Smooth muscle cell (in vitro differentiated cells): Measurements from ENCODE around the gene KCNQ1. TPM values are rescaled to one million over a fixed set of nuclear protein-coding genes. Genes with fewer than 3 reads are reported as not detected.

Experiments used
- DNase-seq: peaks from one replicate; lab custom pipeline; 2025; ENCODE audit not compliant: unreplicated experiment; lab: John Stamatoyannopoulos, UW
- H2AFZ ChIP-seq: fragments of 200-600 bp; sonication (generic); 2 replicates; pipeline ENCODE4 v1.6.0; 2016; ENCODE audit warnings: antibody characterized with exemption, low read depth, mild to moderate bottlenecking
- H3F3A ChIP-seq: fragments of 200-600 bp; sonication (generic); 2 replicates; pipeline ENCODE4 v1.6.0; 2017; ENCODE audit warnings: antibody characterized with exemption, low read depth
- H3K27ac ChIP-seq: fragments of 200-600 bp; sonication (generic); 2 replicates; pipeline ENCODE4 v1.5.1; 2016; ENCODE audit warnings: low read depth, mild to moderate bottlenecking
- H3K27me3 ChIP-seq: fragments of 200-600 bp; sonication (generic); 2 replicates; pipeline ENCODE4 v1.6.1; 2016; ENCODE audit warnings: low read depth, mild to moderate bottlenecking
- H3K36me3 ChIP-seq: fragments of 200-600 bp; sonication (generic); 2 replicates; pipeline ENCODE4 v1.5.1; 2016; ENCODE audit warnings: low read depth
- H3K4me1 ChIP-seq: fragments of 200-600 bp; sonication (generic); 2 replicates; pipeline ENCODE4 v1.5.1; 2016; ENCODE audit warnings: low read depth
- H3K4me2 ChIP-seq: fragments of 200-600 bp; sonication (generic); 2 replicates; pipeline ENCODE4 v1.6.0; 2016; ENCODE audit warnings: mild to moderate bottlenecking
- H3K4me3 ChIP-seq: fragments of 200-600 bp; sonication (generic); 2 replicates; pipeline ENCODE4 v1.5.1; 2016; ENCODE audit warnings: mild to moderate bottlenecking
- H3K79me2 ChIP-seq: fragments of 200-600 bp; sonication (generic); 2 replicates; pipeline ENCODE4 v1.6.0; 2016; ENCODE audit warnings: low read depth, mild to moderate bottlenecking
- H3K9ac ChIP-seq: fragments of 200-600 bp; sonication (generic); 2 replicates; pipeline ENCODE4 v1.6.0; 2016; ENCODE audit warnings: low read depth
- H3K9me3 ChIP-seq: fragments of 200-600 bp; sonication (generic); replicated peaks from 2 replicates; pipeline ENCODE4 v1.5.1; 2016; ENCODE audit warnings: low read depth
- H4K20me1 ChIP-seq: fragments of 200-600 bp; sonication (generic); 2 replicates; pipeline ENCODE4 v1.6.0; 2016; ENCODE audit warnings: low read depth
- CTCF ChIP-seq: fragments of 200-600 bp; sonication (generic); IDR thresholded peaks from 2 replicates; pipeline ENCODE4 v1.5.1; 2017; ENCODE audit warnings: borderline replicate concordance, mild to moderate bottlenecking, antibody characterized with exemption; ENCODE audit not compliant: insufficient read depth, poor library complexity, severe bottlenecking
- WGBS: methylation state at CpG from one replicate; pipeline ENCODE4 v1.1.7; 2016; ENCODE audit warnings: low lambda C conversion rate; 5-methylcytosine and 5-hydroxymethylcytosine counted together
- polyA plus RNA-seq: library from polyadenylated mRNA; unstranded; fragments of >200 nt; fragmentation: Nextera tagmentation; extraction: Ambion mirVana; gene quantifications from 2 replicates; pipeline ENCODE4 v1.2.1, GENCODE V29; 2016
- total RNA-seq: library from RNA; depleted of rRNA; stranded (reverse); fragments of >200 nt; gene quantifications from 2 replicates; pipeline ENCODE4 v1.2.3, GENCODE V29; 2014

The KCNQ1 gene
- total and polyA plus RNA-seq, 2 experiments from 2014 or later, result 1.3 to 2.3 TPM

- Histone ChIP-seq H3K27ac (no peak overlapping the region), H3K9me3 (no peaks in the 10 kb centered on the region), H2AFZ (no peak overlapping the region), H3K9ac (no peak overlapping the region), H3K4me2 (no peak overlapping the region), H3K36me3 (no peaks in the 10 kb centered on the region), H3K27me3 (no peaks in the 10 kb centered on the region), H4K20me1 (peaks cover 100% of the 10 kb centered on the region), H3K4me3 (no peak overlapping the region), H3F3A (peaks cover 6% of the 10 kb centered on the region), H3K79me2 (peaks cover 99% of the 10 kb centered on the region), H3K4me1 (peaks cover 7% of the 10 kb centered on the region)
- no peak for DNase-seq
- 96% methylated on average over 1 of the region's 1 CpG for WGBS
- no peak for TF ChIP-seq CTCF
These were observed 239.8 kb downstream of the KCNQ1 start for GRCh38 chr11:2684581-2684980.

- peaks cover 7% of the 10 kb centered on the region for H3K4me1 ChIP-seq
- peaks cover 99% of the 10 kb centered on the region for H3K79me2 ChIP-seq
- peaks cover 6% of the 10 kb centered on the region for H3F3A ChIP-seq
- 92% methylated on average over 6 of the region's 6 CpGs for WGBS
- no peak overlapping the region for H3K9ac ChIP-seq
- H3K9me3 ChIP-seq, result no peaks in the 10 kb centered on the region
- H3K4me2 ChIP-seq, result no peak overlapping the region
- no peak overlapping the region for H3K4me3 ChIP-seq
- no peak overlapping the region for H2AFZ ChIP-seq
- no peak overlapping the region for H3K27ac ChIP-seq
- no peaks in the 10 kb centered on the region for H3K27me3 ChIP-seq
- no peak for DNase-seq
- H3K36me3 ChIP-seq, result no peaks in the 10 kb centered on the region
- H4K20me1 ChIP-seq, result peaks cover 100% of the 10 kb centered on the region
- no peak for TF ChIP-seq CTCF
These were observed 240.2 kb downstream of the KCNQ1 start for GRCh38 chr11:2685051-2685450.

GRCh38 chr11:2685566-2686359 lies 241.0 kb downstream of the KCNQ1 start:
- Histone ChIP-seq H3F3A (peaks cover 6% of the 10 kb centered on the region), H3K4me3 (no peak overlapping the region), H3K4me2 (no peak overlapping the region), H3K36me3 (no peaks in the 10 kb centered on the region), H3K27ac (no peak overlapping the region), H3K79me2 (peaks cover 99% of the 10 kb centered on the region), H4K20me1 (peaks cover 100% of the 10 kb centered on the region), H3K4me1 (peaks cover 9% of the 10 kb centered on the region), H3K27me3 (no peaks in the 10 kb centered on the region), H3K9me3 (no peaks in the 10 kb centered on the region), H3K9ac (no peak overlapping the region), H2AFZ (no peak overlapping the region)
- DNase-seq, result no peak
- 95% methylated on average over 13 of the region's 13 CpGs for WGBS
- no peak for TF ChIP-seq CTCF
